ENCODE data around the gene TBXA2R.

The TBXA2R gene

DNA sequence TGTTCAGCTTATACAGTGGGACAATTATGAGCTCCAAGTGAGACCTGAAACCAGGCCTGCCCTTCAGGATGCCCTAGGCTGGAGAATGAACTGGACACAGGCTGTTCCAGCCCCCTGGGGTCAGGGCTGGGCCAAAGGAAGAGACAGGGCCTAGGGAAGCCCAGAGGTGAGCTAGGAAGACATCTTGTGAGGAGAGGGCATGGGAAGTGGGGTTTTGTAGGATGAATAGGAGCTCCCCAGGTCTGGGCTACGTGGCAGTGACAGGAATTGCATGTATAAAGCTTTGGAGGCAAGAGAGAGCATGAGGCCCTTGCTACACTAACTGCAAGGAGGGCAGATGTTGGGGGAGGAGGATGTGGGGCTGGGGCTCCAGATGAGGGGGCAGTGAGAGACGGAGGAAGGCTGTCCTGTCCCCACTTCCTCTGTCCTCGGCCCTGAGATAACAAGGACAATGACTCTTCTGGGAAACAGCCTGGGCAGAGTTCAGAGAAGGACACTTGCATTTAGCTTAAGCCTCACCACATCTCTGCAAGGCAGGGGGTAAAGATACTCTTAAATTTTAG lies 1.5 kb upstream of the TBXA2R start:
- TF ChIP-seq, protein P1, sequence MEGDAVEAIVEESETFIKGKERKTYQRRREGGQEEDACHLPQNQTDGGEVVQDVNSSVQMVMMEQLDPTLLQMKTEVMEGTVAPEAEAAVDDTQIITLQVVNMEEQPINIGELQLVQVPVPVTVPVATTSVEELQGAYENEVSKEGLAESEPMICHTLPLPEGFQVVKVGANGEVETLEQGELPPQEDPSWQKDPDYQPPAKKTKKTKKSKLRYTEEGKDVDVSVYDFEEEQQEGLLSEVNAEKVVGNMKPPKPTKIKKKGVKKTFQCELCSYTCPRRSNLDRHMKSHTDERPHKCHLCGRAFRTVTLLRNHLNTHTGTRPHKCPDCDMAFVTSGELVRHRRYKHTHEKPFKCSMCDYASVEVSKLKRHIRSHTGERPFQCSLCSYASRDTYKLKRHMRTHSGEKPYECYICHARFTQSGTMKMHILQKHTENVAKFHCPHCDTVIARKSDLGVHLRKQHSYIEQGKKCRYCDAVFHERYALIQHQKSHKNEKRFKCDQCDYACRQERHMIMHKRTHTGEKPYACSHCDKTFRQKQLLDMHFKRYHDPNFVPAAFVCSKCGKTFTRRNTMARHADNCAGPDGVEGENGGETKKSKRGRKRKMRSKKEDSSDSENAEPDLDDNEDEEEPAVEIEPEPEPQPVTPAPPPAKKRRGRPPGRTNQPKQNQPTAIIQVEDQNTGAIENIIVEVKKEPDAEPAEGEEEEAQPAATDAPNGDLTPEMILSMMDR (IDR thresholded peaks at IDR 0.05) = no peak

DNA sequence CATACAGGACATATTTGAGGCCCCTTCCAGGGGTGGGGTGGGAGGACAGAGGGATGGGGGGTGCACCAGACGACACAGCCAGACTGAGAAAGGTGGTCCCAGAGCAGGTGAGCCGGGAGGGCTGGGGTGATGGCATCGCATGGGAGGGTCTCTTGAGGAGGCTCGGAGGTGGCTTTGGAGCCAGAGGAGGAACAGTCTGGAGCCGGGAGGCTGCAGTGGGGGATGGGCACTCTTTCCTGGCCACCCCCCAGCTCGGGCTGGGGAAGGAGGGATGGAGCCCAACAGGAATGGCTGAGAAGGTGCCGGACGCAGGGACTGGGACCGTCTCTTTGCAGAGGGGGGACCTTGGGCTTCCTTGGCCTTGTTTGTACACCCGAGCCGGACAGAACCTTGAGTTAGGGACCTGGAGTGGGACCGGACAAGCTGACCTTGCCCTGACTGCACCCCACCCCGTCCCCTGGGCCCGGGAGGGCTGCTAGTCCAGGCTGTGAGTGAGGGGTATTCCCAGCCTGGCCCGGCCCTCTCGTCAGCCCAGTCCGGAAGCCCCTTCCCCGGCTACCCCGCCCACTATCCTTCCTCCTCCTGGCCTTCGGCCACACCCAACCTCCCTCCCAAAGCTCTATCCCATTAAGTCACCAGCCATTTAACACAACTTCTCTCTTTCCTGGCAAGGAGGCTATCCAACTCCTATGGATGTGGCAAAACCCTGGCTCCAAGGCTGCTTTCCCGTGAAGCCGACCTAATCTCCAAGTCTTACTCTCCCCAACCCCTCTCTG lies 816 bp upstream of the TBXA2R start:
- TF ChIP-seq, protein P1 (IDR thresholded peaks at IDR 0.05) = no peak

DNA sequence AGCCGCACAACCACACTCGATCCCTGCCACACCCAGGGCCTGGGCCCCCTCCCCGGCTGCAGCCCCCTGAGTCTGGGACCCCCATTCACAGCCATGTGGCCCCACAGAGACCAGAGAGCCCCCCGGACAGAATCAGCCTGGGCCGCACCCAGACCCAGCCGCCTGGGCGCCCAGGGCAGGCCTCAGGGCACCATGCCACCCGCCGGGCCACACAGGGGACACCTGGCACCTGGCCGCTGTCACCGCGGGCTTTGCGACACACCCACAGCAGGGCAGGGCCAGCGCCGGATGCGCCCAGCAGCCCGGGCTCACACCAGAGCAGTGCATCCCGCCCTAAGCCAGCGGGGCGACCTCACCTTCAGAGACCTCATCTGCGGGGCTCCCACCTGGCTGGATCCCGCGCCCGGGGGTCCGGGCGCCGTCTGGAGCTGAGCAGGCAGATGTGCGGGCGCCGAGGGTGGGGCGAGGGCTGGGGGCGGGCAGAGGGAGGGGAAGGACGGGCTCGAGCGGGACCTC lies 443 bp downstream of the TBXA2R start:
- TF ChIP-seq, protein P1 (IDR thresholded peaks at IDR 0.05) = no peak

DNA sequence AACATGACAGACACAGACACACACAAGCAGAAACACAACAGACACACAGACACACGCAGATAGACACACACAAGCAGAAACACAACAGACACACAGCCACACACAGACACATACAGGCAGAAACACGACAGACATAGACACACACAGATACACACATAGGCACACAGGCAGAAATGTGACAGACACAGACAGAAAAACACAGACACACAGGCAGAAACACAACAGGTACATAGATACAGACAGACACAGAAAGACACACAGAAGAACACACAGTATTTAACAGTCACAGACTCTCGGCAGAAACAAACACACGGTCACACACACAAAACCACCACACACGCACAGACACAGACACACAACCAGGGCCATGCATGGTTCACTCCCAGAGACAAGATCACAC lies 905 bp downstream of the TBXA2R start:
- TF ChIP-seq, protein P1 (IDR thresholded peaks at IDR 0.05) = no peak

DNA sequence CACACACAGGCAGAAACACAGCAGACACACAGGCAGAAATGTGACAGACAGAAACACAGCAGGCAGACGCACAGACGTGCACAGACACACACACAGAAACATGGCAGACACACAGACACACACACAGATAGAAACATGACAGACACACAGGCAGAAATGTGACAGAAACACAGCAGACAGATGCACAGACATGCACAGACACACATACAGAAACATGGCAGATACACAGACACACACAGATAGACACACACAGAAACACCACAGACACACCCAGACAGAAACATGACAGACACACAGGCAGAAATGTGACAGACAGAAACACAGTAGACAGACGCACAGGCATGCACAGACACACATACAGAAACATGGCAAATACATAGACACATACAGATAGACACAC lies 1.3 kb downstream of the TBXA2R start:
- TF ChIP-seq, protein P1 (IDR thresholded peaks at IDR 0.05) = no peak

DNA sequence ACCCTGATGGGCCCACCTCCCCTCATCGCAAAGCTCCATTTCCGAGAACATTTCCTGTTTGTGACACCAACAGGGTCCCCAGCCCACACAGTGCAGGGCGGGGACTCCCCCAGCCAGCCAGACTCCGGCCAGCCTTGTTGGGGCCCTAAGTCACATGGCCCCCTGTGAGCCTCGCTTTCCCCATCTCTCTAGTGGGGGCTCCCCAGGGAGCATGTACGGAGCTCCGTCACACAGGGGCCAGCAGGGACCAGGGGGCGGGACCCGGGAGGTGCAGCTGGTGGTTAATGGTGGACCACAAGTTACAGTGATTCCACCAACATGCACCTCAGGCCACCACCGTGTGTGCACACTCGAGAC lies 1.7 kb downstream of the TBXA2R start:
- TF ChIP-seq, protein P1 (IDR thresholded peaks at IDR 0.05) = no peak

DNA sequence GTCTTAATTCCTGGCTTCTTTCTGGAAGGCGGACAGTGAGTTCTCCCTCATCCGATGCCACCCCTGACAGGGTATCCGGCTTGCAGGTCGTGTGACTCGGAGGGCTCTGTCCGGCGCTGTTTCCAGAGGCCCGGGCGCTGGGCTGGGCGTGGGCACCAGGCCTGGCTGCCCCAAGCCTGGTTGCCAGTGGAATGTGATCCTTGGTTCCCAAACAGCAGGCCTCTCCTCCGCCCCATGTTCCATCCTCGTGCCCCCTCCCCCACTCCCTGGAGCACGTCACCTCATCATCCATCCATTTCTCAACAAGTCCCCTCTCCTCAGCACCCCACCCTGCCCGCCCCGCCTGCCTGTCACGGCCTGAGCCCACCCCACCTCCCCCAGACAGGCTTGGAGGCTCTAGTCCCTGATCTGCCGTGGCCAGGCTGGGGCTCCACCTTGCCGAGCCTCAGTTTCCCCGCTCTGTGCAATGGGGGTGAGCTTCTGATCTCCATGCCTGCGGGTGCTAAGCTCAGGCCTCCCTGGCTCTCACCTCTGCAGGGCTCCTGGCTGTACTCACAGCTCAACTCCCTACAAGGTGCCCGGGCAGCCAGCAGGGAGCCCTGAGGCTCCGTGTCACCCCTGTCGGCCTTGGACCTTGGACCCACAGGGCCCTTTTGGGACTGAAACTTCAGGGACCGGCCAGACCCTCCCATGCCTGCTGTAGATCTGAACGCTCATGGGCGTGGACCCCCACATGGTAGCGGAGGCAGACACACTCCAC lies 2.3 kb downstream of the TBXA2R start:
- TF ChIP-seq, protein P1 (IDR thresholded peaks at IDR 0.05) = no peak

All from LNCAP (cell line).